Lower leg skin (tissue), 3 donors: ENCODE measurements around the gene TTBK1.

Source experiments
- POLR2A ChIP-seq, 2 donors: fragments of 450-650 bp; IDR thresholded peaks; one replicate each; pipeline ENCODE4 v1.6.1; 2016 to 2017; ENCODE audit warnings: antibody characterized with exemption in 2 of 2, mild to moderate bottlenecking in 1 of 2, moderate library complexity in 1 of 2
- TF ChIP-seq, protein P1 (sequence below), 3 donors: fragments of 450-650 bp; IDR thresholded peaks; one replicate each; pipeline ENCODE4 v1.5.1; 2016; ENCODE audit warnings: antibody characterized with exemption in 3 of 3, mild to moderate bottlenecking in 3 of 3, moderate library complexity in 2 of 3

DNA sequence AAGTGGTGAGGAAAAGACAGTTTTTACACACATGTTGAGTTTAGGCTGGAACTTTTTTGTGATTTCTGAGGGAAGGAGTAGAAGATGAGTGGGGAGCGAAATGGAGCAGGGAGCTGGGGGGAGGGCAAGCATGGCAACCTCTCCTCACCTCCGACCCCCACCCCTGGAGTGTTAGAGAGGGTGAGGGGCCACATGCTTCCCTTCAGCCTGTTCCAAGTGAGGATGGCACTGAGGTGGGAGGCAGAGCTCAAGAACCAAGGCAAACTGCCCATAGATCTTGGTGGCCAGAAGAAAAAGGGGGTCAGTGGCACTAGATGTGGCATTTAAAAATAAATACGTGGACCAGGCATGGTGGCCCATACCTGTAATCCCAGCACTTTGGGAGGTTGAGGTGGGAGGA is 4.8 kb downstream of the TTBK1 start:
- TF ChIP-seq, protein P1, sequence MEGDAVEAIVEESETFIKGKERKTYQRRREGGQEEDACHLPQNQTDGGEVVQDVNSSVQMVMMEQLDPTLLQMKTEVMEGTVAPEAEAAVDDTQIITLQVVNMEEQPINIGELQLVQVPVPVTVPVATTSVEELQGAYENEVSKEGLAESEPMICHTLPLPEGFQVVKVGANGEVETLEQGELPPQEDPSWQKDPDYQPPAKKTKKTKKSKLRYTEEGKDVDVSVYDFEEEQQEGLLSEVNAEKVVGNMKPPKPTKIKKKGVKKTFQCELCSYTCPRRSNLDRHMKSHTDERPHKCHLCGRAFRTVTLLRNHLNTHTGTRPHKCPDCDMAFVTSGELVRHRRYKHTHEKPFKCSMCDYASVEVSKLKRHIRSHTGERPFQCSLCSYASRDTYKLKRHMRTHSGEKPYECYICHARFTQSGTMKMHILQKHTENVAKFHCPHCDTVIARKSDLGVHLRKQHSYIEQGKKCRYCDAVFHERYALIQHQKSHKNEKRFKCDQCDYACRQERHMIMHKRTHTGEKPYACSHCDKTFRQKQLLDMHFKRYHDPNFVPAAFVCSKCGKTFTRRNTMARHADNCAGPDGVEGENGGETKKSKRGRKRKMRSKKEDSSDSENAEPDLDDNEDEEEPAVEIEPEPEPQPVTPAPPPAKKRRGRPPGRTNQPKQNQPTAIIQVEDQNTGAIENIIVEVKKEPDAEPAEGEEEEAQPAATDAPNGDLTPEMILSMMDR (IDR thresholded peaks at IDR 0.05) = no peak
- no peak for TF ChIP-seq POLR2A (IDR thresholded peaks at IDR 0.05)
